ENCODE data around the gene ZDHHC6.
"Not testable (repeated sequence)": the region's sequence is repeated elsewhere in the genome, so short reads cannot be mapped to it uniquely, and the experiment has no call there.

The ZDHHC6 gene

GRCh38 chr10:112446855-112447619 lies at the start of gene ZDHHC6, which contains the start of gene VTI1A:
Gene ZDHHC6 (minus strand): TSS chr10:112446914. CDS start chr10:112445436, 1,478 bp downstream.
Gene VTI1A (plus strand): TSS chr10:112447215. CDS start chr10:112447374, 159 bp downstream.
- DNase-seq, result peak; percentile 48 to 70

- no peak for DNase-seq
These were observed 46.0 kb upstream of the ZDHHC6 start for GRCh38 chr10:112492736-112493135.

- no peak for DNase-seq
These were observed 44.4 kb upstream of the ZDHHC6 start for GRCh38 chr10:112491144-112491543.

GRCh38 chr10:112490545-112490944 lies 43.8 kb upstream of the ZDHHC6 start:
- peak; percentile 33 to 78 for DNase-seq

GRCh38 chr10:112487964-112488363 lies 41.2 kb upstream of the ZDHHC6 start:
- DNase-seq, result no peak

- DNase-seq, result no peak
These were observed 37.7 kb upstream of the ZDHHC6 start for GRCh38 chr10:112484399-112484798.

GRCh38 chr10:112481602-112482001 lies 34.9 kb upstream of the ZDHHC6 start:
- no peak for DNase-seq

GRCh38 chr10:112475575-112476218 lies 29.0 kb upstream of the ZDHHC6 start:
- DNase-seq, result peak in 1 of 2 experiments; percentile 1

- peak in 1 of 2 experiments; percentile 22 for DNase-seq
These were observed 25.3 kb upstream of the ZDHHC6 start for GRCh38 chr10:112471878-112472487.

- DNase-seq, result no peak
These were observed 20.9 kb upstream of the ZDHHC6 start for GRCh38 chr10:112467541-112468075.

- DNase-seq, result no peak
These were observed 20.1 kb upstream of the ZDHHC6 start for GRCh38 chr10:112466802-112467201.

GRCh38 chr10:112465299-112465883 lies 18.7 kb upstream of the ZDHHC6 start:
- no peak for DNase-seq

- DNase-seq, result not testable (repeated sequence)
These were observed 17.4 kb upstream of the ZDHHC6 start for GRCh38 chr10:112464074-112464473.

GRCh38 chr10:112461029-112461887 lies 14.5 kb upstream of the ZDHHC6 start:
- no peak for DNase-seq

GRCh38 chr10:112460366-112460765 lies 13.7 kb upstream of the ZDHHC6 start:
- DNase-seq, result no peak

- no peak for DNase-seq
These were observed 9.8 kb upstream of the ZDHHC6 start for GRCh38 chr10:112456533-112456932.

- DNase-seq, result no peak
These were observed 8.4 kb upstream of the ZDHHC6 start for GRCh38 chr10:112454910-112455779.

GRCh38 chr10:112448888-112449287 lies 2.2 kb upstream of the ZDHHC6 start:
- DNase-seq, result no peak

- DNase-seq, result no peak
These were observed 860 bp upstream of the ZDHHC6 start for GRCh38 chr10:112447620-112447928.

- DNase-seq, result no peak
These were observed 459 bp downstream of the ZDHHC6 start for GRCh38 chr10:112446055-112446854.

Data from NCI-H2081 (cell line).